Hematopoietic multipotent progenitor cell treated with erythropoietin and hydrocortisone succinate and interleukin-3 and kit ligand, for 15 days (in vitro differentiated cells): ENCODE results near the gene SNF8.

Experiments used
- DNase-seq: peaks from one replicate; pipeline ENCODE4 v3.0.0-alpha.2; 2015; ENCODE audit warnings: low spot score

SNF8 gene

DNA sequence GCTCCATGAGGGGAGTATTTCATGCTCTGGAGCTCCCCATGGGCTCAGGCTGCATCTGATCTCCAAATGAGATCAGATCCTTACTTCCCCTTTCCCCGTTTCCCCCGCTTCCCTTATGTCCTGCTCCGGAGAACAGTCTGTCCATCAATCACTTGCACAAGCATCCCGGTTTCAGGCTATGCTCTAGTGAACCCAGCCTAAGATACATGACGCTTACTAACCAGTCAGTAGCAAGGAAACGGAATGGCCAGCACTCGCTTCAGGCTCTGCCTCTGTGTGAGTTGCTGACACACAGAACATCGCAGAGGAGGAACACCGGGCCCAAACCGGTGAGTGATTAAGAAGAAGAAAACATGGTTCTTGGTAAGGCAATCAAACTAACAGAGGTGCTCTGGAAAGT lies 61.5 kb downstream of the SNF8 start:
- no peak for DNase-seq

DNA sequence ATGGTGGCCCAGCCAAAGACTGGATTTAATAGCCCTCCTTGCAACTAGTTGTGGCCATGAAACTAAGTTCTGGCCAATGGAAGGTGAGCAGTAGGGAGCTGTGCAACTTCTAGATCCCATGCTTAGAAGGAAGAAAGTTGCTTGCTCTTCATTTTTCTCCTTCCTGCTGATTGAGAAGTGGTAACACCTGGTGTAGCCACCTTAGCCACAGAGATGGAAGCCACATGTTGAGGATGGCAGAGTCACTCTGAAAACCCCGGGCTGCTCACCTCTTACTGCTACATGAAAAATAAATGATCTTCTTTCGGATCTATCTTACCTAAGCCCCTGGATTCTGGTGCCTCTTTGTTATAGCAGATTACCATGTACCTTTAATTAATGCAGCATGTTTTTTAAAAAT lies 62.4 kb downstream of the SNF8 start:
- DNase-seq, result no peak
